Measurements from ENCODE around the gene CSTB.

CSTB gene

DNA sequence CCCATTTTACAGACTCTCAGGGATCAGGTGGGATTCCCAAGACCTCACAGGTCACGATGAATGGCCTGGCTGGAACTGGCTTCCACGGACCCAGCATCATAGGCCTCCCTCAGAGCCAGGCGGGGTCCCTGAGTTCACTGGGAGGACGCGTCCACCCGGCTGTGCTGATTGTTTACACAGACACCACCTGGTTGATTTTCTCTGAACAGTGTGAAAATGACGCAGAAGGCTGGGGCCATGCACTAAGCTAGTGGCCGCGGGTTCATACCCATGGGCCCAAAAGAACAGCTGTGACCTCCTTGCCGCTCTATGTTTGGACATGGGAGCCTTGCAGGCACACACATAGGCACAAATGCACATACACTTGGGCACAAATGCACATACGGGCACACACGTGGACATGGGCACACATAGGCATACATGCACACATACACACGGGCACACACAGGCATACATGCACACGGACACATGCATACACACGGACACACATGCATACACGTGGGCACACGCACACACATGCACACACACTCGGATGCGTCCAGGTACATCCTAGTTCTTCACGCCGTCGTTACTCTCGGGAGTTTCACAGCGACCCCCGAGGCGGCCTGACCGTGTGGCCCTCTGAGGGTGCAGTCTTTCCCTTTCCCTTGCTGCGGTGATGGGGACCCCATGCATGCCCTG is 23.2 kb downstream of the CSTB start:
- no peak for DNase-seq (ENCODE audit: extremely low read depth in 1 of 2, low read depth in 1 of 2)

DNA sequence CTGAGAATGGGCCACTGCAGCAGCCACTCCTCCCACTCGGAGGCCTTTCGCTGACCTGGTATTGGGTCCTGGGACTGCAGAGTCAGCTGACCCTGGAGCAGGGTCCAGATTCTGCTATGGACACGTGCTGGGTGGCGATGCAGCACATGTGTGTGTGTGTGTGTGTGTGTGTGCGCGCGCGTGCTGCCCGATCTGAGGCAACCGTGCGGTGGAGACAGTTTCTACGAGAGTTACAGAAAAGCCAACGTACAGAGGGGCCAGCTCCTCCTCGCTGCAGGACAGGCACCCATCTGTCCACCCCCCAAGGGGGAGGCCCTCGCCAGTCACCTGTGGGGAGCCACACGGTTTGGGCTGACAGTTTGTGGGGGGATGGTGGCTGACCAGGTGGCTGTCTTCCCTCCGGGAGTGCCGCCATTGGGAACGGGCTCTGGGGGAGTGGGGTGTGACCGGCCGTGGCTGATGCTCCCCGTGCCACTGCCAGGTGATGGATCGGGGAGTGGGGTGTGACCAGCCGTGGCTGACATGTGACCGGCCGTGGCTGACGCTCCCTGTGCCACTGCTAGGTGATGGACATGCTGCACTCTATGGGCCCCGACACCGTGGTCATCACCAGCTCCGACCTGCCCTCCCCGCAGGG is 24.0 kb downstream of the CSTB start:
- DNase-seq (ENCODE audit: extremely low read depth in 1 of 2, low read depth in 1 of 2) = no peak

DNA sequence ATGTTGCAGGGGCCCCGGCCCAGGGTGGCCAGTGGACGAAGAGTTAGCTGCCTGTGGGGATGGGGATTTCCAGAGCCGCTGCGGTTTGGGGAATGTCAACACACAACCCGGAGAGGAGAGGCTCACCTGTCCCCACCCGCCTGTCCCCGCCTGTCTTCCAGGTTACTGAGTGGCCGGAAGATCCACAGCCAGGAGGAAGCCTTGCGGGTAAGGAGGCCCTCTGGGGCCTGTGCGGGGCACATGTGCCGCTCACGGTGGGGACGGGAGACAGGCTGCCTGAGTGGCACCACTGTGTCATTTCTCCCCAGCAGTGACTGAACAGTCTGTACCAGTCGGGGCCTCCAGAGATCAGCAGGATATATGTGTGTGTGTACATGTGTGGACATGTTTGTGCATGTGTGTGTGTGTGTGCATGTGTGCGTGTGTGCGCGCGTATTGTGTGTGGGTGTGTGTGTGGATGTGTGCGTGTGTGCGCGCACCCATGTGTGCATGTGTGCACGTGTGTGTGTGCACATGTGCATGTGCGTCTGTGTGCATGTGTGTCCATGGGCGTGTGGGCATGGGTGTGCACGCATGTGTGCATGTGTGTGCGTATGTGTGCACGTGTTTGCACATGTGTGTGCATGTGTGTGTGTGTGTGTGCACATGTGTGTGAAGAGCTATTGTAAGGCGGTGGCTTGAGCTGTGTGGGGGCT is 25.6 kb downstream of the CSTB start:
- no peak for DNase-seq (ENCODE audit: extremely low read depth in 1 of 2, low read depth in 1 of 2)

DNA sequence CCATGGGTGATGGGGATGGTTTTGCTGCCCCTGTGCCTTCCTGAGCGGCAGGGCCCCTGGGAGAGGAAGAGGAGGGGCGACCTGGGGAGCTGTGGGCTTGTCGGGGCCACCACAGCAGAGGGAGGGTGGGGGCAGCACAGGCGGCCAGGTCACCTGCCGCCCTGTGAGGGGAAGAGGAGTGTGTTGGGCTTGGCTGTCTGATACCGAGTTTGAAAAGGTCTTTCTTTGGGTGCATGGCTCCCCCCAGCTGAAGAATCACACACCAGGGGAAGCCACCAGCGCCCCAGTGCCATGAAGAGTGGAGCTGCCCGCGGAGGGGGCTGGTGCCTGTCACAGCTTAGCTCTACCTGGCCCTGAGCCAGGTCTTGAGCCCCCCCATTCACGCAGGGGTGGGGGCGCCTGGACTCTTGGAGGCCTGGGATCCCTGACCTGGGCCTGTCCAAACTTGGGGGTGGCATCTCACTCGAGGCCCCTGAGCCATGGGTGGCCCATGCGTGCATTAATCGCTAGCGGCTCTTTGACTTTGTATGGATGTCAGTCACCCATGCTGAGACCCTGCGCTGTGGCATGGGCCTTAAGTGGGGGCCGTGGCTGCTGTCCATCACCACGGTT is 26.4 kb downstream of the CSTB start:
- DNase-seq (ENCODE audit: extremely low read depth in 1 of 2, low read depth in 1 of 2) = no peak

DNA sequence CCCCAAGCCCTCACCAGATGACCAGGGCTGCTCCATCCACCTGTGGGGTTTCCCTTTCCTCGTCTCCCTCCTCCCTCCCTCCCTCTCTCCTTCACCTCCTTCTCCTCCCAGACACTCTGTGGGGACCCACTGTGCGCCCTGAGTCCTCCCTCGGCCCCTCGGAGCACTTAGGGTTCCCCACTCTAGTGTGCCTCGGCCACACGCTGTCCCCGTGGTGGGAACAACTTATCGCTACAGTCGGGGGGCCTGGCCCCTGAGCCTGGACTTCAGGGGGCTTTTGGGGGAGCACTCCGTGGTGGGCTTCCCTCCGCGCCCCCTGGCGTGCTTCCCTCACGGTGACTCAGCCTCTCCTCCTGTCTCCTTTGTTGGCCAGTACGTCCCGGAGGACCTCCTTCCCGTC is 27.5 kb downstream of the CSTB start:
- no peak for DNase-seq (ENCODE audit: extremely low read depth in 1 of 2, low read depth in 1 of 2)

DNA sequence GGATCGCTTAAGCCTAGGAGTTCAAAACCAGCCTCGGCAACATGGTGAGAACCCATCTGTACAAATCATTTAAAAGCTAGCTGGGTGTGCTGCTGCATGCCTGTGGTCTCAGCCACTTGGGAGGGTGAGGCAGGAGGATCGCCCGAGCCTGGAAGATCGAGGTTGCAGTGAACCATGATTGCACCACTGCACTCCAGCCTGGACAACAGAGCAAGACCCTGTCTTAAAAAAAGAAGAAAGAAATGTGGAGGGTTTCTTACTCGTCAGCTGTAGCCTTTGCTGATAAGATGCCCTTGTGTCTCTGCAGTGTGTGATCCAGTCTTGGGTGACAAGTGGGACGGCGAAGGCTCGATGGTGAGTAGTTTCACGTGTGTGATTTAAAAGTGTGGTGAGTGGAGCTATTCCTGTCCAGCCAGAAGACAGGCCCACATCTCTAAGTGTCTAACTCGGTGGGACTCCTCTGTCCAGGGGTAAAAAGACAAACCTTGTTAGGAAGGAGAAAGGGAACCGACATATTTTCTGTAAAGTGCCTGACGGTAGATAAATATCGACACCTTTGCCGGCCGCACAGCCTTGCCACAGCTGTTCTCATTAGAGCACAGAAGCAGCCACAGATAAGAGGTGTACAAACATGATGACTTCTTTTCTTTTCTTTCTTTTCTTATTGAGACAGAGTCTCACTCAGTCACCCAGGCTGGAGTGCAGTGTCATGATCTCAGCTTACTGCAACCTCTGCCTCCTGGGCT is 30.2 kb downstream of the CSTB start:
- DNase-seq (ENCODE audit: extremely low read depth in 1 of 2, low read depth in 1 of 2) = no peak

DNA sequence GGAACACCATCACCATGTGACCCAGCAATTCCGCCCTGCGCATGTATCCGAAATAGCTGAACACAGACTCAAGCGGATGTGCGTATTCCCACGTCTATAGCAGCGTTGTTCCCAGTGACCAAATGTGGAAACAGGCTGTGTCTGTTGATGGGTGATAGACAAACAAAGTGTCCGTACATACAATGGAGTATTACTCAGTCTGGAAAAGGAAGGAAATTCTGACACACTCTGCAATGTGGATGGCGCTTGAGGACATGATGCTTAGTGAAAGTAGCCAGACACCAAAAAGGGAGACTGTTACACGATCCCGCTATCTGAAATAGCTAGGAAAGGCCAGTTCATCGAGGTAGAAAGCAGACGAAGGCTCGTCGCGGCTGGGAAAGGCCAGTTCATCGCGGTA is 31.4 kb downstream of the CSTB start:
- no peak for DNase-seq (ENCODE audit: extremely low read depth in 1 of 2, low read depth in 1 of 2)

DNA sequence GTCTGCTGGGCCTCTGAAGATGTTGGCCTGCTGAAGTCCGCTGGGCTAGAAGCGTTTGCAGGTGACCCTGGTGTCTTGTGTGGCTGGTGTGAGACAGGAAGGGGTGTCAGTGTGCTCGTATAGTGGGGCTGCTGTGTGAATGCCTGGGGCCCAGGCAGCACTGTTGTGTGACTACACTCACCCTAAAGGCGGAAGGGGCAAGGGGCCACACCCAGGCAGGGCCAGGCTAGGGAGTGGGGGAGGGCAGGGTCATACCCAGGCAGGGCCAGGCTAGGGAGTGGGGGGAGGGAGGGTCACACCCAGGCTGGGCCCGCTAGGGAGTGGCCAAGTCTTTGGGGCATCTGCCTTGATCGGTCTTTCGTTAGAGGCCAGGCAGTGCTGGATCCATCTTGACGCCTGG is 32.2 kb downstream of the CSTB start:
- no peak for DNase-seq (ENCODE audit: extremely low read depth in 1 of 2, low read depth in 1 of 2)

DNA sequence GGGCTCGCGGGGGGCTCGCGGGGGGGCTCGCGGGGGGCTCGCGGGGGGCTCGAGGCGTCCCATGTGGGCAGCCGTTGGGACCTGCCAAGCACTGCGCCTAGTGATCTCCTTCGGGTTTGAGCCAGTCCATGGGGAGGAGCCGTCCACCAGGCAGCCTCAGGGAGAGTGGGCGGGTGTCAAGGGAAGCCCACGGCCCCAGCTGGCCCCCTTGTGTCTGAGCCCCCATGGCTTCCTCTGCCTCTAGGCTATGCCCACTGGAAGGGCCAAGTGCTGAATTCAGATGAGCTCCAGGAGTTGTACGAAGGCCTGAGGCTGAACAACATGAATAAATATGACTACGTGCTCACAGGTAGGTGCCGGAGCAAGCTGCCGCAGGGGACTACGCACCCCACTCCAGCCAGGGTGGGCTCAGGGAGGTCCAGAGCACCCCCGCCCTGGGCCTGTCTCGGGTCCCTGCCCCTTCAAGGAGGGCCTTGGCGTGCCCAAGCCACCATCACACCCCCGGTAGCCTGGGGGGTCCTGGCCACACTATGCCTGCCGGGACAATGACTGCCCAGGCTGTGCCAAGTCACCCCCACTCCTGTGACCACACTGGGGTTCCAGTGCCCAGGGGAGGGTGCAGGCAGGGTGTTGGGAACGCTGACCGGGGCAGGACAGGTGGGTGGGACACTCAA is 34.5 kb downstream of the CSTB start:
- DNase-seq (ENCODE audit: extremely low read depth in 1 of 2, low read depth in 1 of 2) = no peak

DNA sequence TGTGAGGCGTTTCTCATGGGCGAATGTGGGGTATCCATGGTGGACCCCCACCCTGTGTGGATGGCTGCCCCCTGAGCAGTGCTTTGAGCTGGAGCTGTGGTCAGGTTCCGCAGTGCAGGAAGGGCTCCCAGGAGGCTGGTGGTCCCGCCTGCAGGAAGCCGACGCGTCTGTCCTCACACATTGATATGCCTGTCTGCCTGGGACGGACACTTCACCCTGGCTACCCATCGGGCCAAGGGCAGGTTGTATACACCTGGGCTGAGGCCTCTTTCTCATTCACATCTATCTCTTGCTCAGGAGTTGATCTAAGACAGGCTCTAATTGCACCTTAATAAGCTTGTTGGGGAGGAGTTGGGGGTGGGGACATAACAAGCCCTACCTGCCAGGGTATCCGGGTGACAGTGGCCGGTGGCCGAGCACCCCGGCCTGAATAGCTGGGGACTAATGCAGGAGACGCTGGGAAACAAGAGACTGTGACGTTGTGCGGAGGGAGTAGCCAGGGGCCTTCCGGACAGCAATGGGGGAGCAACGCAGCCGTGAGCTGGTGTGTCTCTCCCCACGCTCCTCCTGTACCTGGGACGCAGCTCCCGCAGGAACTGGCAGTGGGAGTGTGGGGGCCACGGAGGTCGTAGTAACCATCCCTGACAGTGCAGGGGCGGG is 35.5 kb downstream of the CSTB start:
- DNase-seq (ENCODE audit: extremely low read depth in 1 of 2, low read depth in 1 of 2) = no peak

DNA sequence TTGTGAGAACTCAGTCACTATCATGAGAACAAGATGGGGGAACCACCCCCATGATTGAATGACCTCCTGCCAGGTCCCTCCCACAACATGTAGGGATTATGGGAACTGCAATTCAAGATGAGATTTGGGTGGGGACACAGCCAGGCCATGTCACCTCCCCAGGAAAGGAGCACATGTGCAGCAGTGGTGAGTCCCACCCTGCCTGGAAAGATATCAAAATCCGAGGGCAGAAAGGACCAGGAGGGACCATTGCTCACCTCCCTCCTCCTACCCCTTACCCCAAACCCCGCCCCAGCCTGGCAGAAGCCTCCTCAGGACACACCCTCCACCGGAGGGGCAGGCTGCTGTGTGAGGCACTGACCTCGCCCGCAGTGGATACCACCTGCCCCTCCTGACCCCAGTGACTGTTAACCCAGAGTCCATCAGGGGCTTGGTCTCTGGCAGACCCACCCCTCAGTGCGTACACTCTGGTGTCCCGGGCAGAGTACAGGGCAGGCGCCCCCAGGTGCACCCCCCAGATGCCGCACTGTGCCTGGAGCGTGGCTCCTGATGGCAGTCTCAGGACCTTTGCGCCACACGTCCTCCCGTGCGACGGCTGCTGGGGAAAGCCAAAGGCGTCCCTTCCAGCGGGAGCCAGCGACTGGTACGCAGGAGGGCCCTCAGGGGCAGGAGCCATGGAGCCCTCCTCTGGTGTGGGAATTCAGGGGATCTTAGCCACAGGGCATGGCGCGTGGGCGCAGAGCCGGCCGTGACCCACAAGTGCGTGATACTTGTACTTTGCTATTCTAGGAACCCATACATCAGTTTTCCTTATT is 36.3 kb downstream of the CSTB start:
- DNase-seq (ENCODE audit: extremely low read depth in 1 of 2, low read depth in 1 of 2) = no peak

DNA sequence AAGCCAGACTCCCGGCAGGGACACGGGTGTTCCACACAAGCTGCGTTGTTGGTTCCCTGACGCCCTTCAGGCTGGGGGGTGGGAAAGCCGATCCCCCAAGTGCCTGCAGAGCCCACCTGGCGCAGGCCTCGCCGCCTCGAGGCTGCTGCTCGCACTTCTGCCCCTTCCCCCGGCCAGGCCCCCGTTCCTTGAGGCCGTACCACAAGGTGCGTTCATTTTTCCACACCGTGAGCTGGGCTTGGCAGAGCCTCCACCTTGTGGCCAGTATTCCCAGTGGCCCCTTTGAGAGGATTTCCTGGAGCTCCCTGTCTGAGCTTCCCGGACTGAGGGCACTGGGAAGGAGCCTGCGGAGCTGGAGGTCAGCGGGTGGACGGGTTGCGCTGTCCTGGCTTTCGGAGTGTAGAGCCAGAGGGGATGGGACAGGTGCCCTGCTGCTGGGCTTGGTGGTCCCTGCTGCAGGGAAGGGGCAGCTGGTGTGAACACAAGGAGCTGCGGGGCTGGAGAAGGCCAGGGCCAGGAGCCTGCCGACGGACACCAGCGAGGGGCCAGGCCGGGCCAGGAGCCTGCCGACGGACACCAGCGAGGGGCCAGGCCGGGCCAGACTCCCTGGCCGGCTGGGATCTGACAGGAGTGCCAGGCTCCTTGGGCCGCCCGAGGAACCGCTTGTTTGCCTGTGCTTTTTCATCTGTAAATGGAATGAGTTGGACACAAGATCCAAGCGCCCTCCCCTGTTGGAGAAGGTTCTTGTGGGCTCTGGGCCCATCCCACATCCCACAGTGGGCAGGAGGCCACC is 38.8 kb downstream of the CSTB start:
- no peak for DNase-seq (ENCODE audit: extremely low read depth in 1 of 2, low read depth in 1 of 2)

DNA sequence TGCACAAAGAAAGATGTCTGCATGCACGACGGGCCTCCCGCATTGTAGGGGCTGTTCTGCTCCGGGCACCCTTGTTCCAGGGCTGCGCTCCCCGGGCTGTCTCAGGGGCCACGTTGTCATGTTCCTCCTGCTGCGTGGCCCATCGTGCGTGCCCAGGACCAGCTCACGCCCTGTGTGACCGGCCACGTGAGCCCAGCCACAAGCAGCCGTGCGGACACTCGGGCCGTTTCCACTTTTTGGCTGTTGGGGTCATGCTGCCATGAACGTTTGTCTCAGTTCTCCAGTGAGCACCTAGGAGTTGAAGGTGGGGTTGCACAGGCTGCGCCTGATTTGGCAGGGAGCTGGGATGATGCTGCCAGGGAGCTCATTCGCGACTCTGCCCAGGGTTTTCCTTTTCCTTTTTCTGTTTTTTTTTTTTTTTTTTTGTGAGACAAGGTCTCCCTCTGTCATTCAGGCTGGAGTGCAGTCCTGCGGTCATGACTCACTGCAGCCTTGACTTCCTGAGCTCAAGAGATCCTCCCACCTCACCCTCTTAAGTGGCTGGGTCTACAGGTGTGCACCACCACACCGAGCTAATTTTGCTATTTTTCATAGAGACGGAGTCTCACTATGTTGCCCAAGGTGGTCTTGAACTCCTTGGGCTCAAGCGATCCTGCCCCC is 39.8 kb downstream of the CSTB start:
- no peak for DNase-seq (ENCODE audit: extremely low read depth in 1 of 2, low read depth in 1 of 2)

DNA sequence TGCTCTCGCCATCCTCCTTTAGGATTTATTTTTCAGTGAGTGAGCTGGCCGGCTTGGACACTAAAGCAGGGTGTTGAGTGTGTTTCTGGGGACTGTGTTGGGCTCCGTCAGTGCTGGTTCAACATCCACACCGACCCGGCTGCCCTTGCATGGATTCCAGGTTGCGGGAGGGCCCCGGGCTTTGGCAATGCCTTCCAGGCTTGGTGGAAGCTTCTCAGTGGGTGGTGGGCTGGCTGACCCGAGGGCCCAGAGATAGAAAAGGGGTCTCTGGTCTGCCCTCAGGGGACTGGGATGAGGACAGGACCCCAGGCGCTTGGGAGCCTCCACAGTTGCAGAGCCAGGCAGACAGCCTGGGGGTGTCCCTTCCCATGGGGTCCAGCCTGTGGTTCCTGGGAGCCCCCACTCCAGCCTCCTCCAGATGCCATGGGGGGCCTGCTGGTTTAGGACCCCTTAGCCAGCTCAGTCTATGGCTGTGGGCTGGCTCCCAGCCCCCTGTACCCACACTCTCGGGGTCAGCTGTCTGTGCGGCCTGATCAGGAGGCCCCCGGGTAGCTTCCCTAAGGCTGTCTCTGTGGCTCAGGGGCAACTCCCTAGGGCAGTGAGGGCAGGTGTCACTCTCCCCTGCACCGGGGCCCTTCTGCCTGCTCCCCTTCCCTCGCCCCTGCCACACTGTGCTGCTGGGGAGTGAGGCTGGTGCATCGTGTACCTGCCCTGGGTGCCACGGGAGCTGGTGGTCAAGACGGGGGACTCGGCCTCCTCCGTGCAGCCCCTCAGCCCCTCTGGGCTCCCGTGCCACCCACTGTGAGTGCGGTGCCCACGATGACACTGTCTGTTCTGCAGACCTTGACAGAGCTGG is 40.6 kb downstream of the CSTB start:
- no peak for DNase-seq (ENCODE audit: extremely low read depth in 1 of 2, low read depth in 1 of 2)

DNA sequence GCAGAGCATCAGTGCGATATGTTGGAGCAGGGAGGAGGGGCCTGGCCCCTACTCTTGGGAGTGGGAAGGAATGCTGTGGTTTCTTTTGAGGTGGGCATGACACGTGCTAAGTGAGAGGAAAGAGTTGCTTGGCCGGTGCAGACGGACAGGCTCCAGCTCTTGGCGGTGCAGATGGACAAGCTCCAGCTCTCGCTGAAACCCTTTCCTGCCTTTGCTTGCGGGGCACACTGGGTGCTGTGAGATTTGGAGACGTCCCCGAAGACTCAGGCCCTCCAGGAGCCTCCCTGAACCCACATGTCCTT is 41.2 kb downstream of the CSTB start:
- DNase-seq (ENCODE audit: extremely low read depth in 1 of 2, low read depth in 1 of 2) = no peak

DNA sequence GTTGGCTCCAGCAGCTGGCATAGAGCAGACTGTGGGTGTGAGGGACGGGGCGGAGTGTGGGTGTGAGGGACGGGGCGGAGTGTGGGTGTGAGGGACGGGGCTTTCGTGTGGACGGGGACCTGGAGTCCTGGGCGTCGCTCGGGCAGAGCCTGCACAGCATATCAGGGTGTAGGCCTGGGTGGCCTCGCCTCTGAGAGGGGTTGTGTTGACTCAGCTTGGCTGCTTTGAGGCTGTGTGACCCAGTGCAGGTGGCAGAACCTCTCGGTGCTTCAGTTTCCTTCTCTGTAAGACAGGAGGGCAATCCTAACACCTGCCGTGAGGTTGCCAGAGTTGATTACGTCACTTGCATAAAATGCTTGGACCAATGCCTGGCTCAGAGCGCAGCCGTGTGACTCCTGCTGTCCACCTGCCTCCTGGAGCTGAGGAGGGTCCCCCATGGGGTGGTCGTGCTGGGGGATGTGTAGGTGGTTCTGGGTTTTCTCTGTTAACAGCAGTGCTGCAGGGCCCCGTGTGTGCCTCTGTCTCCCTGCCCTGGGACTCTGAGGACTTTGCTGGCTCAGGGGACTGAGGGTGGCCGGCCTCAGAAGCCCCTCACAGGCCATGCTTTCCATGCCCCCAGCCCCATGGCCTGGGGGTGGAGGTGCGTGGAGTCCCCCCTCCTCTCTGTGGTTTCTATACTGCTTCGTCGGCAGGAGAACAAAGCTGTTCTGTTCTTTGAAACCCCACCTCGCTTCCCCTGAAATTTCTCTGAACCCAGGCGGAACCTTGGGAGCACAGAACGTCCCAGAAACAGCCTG is 41.8 kb downstream of the CSTB start:
- DNase-seq (ENCODE audit: extremely low read depth in 1 of 2, low read depth in 1 of 2) = no peak

Measured in activated CD8-positive, alpha-beta memory T cell treated with anti-CD3 and anti-CD28 coated beads for 1 hour (primary cell).